ENCODE results near the gene VDAC1. TPM values are rescaled to one million over a fixed set of nuclear protein-coding genes. Genes with fewer than 3 reads are reported as not detected.

The VDAC1 gene
- total RNA-seq, 2 experiments from 2014 or later: 46.8 to 50.9 TPM

GRCh38 chr5:134020188-134020587 is 15.4 kb upstream of the VDAC1 start:
- no peak overlapping the region for H3K27ac Mint-ChIP-seq
- H3K9me3 ChIP-seq (ENCODE audit: control insufficient read depth in 1 of 2, insufficient read depth in 1 of 2, low read length in 2 of 2): no peaks in the 10 kb centered on the region
- no peaks in the 10 kb centered on the region for H3K27me3 Mint-ChIP-seq
- no peak overlapping the region for H3K4me3 ChIP-seq (ENCODE audit: low read length)
- no peaks in the 10 kb centered on the region for H3K4me1 ChIP-seq (ENCODE audit: insufficient read depth, low read length)
- POLR2A ChIA-PET: no interaction called here
- intact Hi-C loops (cut with DNase I, micrococcal nuclease): no loop called here
- no peaks in the 10 kb centered on the region for H3K36me3 Mint-ChIP-seq (ENCODE audit: low read depth)
- H3K36me3 ChIP-seq (ENCODE audit: insufficient read depth, low read length): no peaks in the 10 kb centered on the region
- H3K27ac ChIP-seq (ENCODE audit: low read depth in 1 of 2, low read length in 2 of 2): no peak overlapping the region
- no peaks in the 10 kb centered on the region for H3K4me1 Mint-ChIP-seq (ENCODE audit: low read depth)
- CTCF ChIA-PET: interaction anchor here (1.5 kb wide), 1 partner anchor 19 kb away, joined by 4 read pairs; no protein-coding TSS in a partner anchor
- TF ChIP-seq CTCF (IDR thresholded peaks at IDR 0.05): no peak
- DNase-seq (no peak), ATAC-seq (ENCODE audit: poor library complexity) (no peak)
- no peaks in the 10 kb centered on the region for H3K9me3 Mint-ChIP-seq
- no peaks in the 10 kb centered on the region for H3K27me3 ChIP-seq (ENCODE audit: control insufficient read depth in 1 of 2, insufficient read depth in 2 of 2, low read length in 2 of 2)
- H3K4me3 Mint-ChIP-seq: no peak overlapping the region

GRCh38 chr5:134019636-134020035 is 14.9 kb upstream of the VDAC1 start:
- no peak overlapping the region for H3K4me3 Mint-ChIP-seq
- no peaks in the 10 kb centered on the region for H3K36me3 Mint-ChIP-seq (ENCODE audit: low read depth)
- Histone ChIP-seq H3K36me3 (ENCODE audit: insufficient read depth, low read length) (no peaks in the 10 kb centered on the region), H3K27me3 (ENCODE audit: control insufficient read depth in 1 of 2, insufficient read depth in 2 of 2, low read length in 2 of 2) (no peaks in the 10 kb centered on the region), H3K9me3 (ENCODE audit: control insufficient read depth in 1 of 2, insufficient read depth in 1 of 2, low read length in 2 of 2) (no peaks in the 10 kb centered on the region), H3K4me1 (ENCODE audit: insufficient read depth, low read length) (no peaks in the 10 kb centered on the region), H3K27ac (ENCODE audit: low read depth in 1 of 2, low read length in 2 of 2) (no peak overlapping the region), H3K4me3 (ENCODE audit: low read length) (no peak overlapping the region)
- intact Hi-C loops (cut with DNase I, micrococcal nuclease): no loop called here
- H3K9me3 Mint-ChIP-seq: no peaks in the 10 kb centered on the region
- TF ChIP-seq CTCF (IDR thresholded peaks at IDR 0.05): no peak
- ATAC-seq (ENCODE audit: poor library complexity): no peak
- POLR2A ChIA-PET: no interaction called here
- CTCF ChIA-PET: no interaction called here
- no peaks in the 10 kb centered on the region for H3K27me3 Mint-ChIP-seq
- no peak for DNase-seq
- H3K27ac Mint-ChIP-seq: no peak overlapping the region
- H3K4me1 Mint-ChIP-seq (ENCODE audit: low read depth): no peaks in the 10 kb centered on the region

- no peaks in the 10 kb centered on the region for H3K4me1 ChIP-seq (ENCODE audit: insufficient read depth, low read length)
- H3K4me3 ChIP-seq (ENCODE audit: low read length): no peak overlapping the region
- no peaks in the 10 kb centered on the region for H3K9me3 Mint-ChIP-seq
- no peaks in the 10 kb centered on the region for H3K4me1 Mint-ChIP-seq (ENCODE audit: low read depth)
- no peak overlapping the region for H3K27ac ChIP-seq (ENCODE audit: low read depth in 1 of 2, low read length in 2 of 2)
- no peak overlapping the region for H3K27ac Mint-ChIP-seq
- CTCF ChIA-PET: interaction anchor here (0.9 kb wide), 1 partner anchor 12 kb away, joined by 3 read pairs; no protein-coding TSS in a partner anchor
- no peaks in the 10 kb centered on the region for H3K9me3 ChIP-seq (ENCODE audit: control insufficient read depth in 1 of 2, insufficient read depth in 1 of 2, low read length in 2 of 2)
- no peak for ATAC-seq (ENCODE audit: poor library complexity)
- H3K36me3 ChIP-seq (ENCODE audit: insufficient read depth, low read length): no peaks in the 10 kb centered on the region
- H3K36me3 Mint-ChIP-seq (ENCODE audit: low read depth): no peaks in the 10 kb centered on the region
- H3K4me3 Mint-ChIP-seq: no peak overlapping the region
- intact Hi-C loops (cut with DNase I, micrococcal nuclease): no loop called here
- no peaks in the 10 kb centered on the region for H3K27me3 ChIP-seq (ENCODE audit: control insufficient read depth in 1 of 2, insufficient read depth in 2 of 2, low read length in 2 of 2)
- no peaks in the 10 kb centered on the region for H3K27me3 Mint-ChIP-seq
- POLR2A ChIA-PET: no interaction called here
- no peak for TF ChIP-seq CTCF (IDR thresholded peaks at IDR 0.05)
- DNase-seq: no peak
Observed at GRCh38 chr5:134018986-134019316, 14.2 kb upstream of the VDAC1 start.
